Retinal pigment epithelial cell (primary cell): ENCODE results near the gene INPP1.
"Not testable (repeated sequence)": the region's sequence is repeated elsewhere in the genome, so short reads cannot be mapped to it uniquely, and the experiment has no call there.

Source experiments
- DNase-seq: peaks from one replicate; pipeline ENCODE4 v3.0.0-alpha.2; 2010; ENCODE audit warnings: low read depth
- H3K4me3 ChIP-seq: 2 replicates; pipeline ENCODE4 v1.5.1; 2011; ENCODE audit warnings: mild to moderate bottlenecking, low read length, control low read depth, moderate library complexity
- TF ChIP-seq, protein P1 (sequence below): conservative IDR thresholded peaks from 2 replicates; pipeline ENCODE4 v1.5.1; 2011; ENCODE audit warnings: low read depth, low read length, control low read depth, inconsistent platforms

INPP1 gene

DNA sequence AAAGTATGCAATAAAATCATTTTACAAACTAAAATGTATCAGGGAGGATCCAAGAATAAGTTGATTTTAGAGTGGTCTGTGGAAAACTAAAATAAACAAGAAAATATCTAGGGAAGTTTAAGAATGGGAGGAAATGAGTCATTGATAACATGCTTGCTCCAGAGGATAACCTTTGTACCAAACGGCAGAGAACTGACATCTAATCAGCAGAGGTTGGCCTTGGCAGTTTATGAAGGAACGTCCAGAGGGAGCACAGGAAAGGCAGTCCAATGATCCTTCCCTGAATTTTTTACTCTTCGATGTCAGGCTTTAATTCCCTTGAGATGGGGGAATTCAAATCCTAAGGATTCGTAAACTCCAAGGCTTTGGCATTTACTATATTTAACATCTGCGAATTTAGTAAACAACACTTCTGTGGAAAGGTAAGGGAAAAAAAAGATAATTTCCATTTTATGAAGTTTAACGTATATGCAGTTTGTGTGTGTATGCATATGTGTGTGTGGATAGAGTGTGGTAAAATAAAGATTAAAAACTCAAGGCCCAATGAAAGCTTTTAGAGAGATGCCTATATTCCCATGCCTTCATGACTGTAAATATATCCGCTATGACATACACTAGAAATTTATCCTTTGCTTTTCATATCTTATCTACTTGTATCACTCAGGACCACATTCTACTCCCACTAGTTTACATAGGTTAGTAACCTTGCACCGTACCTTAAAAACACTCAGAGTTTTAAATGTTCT lies 8.7 kb upstream of the INPP1 start:
- TF ChIP-seq, protein P1, sequence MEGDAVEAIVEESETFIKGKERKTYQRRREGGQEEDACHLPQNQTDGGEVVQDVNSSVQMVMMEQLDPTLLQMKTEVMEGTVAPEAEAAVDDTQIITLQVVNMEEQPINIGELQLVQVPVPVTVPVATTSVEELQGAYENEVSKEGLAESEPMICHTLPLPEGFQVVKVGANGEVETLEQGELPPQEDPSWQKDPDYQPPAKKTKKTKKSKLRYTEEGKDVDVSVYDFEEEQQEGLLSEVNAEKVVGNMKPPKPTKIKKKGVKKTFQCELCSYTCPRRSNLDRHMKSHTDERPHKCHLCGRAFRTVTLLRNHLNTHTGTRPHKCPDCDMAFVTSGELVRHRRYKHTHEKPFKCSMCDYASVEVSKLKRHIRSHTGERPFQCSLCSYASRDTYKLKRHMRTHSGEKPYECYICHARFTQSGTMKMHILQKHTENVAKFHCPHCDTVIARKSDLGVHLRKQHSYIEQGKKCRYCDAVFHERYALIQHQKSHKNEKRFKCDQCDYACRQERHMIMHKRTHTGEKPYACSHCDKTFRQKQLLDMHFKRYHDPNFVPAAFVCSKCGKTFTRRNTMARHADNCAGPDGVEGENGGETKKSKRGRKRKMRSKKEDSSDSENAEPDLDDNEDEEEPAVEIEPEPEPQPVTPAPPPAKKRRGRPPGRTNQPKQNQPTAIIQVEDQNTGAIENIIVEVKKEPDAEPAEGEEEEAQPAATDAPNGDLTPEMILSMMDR = no peak
- no peak for DNase-seq
- H3K4me3 ChIP-seq = no peak overlapping the region

DNA sequence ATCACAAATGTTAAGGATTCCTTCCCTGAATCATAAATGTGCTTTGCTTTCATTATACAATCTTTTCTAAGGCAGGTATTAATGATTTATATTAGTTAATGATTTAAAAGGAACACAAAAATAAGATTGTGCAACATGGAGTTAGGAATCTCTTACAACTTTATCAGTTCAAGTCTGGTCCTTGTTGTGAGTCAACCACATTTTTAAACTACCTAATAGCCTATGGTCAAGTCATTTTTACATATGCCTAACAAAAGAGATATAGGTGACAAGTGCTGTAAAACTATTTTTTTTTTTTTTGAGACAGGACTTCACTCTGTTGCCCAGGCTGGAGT lies 8.2 kb upstream of the INPP1 start:
- TF ChIP-seq, protein P1 = no peak
- DNase-seq = no peak
- no peak overlapping the region for H3K4me3 ChIP-seq

DNA sequence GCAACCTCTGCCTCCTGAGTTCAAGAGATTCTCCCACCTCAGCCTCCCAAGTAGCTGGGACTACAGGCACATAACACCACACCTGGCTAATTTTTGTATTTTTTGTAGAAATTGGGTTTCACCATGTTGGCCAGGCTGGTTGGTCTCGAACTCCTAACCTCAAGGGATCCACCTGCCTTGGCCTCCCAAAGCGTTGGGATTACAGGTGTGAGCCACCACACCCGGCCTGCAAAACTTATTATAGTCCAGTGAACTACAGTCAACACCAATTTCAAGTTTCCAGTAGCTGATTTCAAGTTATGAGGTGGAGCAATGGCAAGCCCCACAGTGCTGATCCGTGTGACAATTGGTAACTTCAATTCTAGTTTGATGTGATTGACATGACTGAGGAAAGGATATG lies 7.8 kb upstream of the INPP1 start:
- not testable (repeated sequence) for DNase-seq, H3K4me3 ChIP-seq

DNA sequence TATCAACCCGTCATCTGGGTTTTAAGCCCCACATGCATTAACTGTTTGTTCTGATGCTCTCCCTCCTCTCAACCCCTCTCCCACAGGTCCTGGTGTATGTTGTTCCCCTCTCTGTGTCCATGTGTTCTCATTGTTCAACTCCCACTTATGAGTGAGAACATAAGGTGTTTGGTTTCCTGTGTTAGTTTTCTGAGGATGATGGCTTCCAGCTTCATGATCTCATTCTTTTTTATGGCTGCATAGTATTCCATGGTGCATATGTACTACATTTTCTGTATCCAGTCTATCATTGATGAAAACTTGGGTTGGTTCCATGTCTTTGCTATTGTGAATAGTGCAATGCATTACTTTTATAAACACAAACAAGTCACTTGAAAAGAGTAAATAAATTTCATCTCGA lies 7.0 kb upstream of the INPP1 start:
- DNase-seq = no peak
- TF ChIP-seq, protein P1 = no peak
- H3K4me3 ChIP-seq = no peak overlapping the region

DNA sequence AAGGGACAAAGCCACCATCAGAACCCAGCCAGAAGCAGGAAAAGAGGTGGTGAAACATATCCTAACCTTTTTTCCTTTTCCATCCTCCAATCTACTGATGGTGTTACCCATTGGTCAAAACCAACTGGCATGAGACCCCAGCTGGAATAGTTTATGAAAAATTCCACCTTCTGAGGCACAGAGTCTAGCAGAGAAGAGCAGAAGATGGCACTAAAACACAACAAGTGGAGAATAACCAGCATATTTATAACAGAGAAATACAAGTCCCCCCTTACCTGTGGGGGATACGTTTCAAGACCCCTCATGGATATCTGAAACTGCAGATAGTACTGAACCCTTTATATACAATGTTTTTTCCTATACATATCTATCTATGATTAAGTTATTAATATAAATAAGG lies 4.9 kb upstream of the INPP1 start:
- TF ChIP-seq, protein P1 = no peak
- no peak for DNase-seq
- H3K4me3 ChIP-seq = no peak overlapping the region

DNA sequence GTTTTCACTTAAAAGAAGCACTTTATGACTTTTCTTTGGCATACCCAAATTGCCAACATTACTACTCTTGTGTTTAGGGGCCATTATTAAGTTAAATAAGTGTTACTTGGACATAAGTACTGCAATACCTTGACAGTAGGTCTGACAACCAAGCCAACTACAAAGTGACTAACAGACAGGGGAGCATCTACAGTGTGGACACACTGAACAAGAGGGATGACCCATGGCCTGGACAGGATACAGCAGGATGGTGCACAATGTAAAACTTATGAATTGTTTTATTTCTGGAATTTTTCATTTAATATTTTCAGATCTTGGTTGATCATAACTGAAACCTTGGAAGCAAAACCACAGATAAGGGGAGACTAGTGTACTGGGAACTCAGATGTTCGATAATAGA lies 4.0 kb upstream of the INPP1 start:
- no peak for DNase-seq
- TF ChIP-seq, protein P1 = no peak

DNA sequence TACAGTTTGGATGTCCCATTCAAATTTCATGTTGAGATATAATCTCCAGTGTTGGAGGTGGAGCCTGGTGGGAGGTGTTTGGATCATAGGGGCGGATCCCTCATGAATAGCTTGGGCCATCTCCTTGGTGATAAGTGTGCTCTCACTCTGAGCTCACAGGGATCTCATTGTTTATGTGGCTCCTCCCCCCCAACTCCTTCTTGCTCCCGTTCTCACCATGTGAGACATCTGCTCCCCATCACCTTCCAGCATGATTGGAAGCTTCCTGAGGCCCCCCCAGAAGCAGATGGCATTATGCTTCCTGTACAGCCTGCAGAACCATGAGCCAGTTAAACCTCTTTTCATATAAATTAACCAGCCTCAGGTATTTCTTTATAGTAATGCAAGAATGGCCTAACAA lies 3.0 kb upstream of the INPP1 start:
- H3K4me3 ChIP-seq = no peak overlapping the region
- DNase-seq = no peak
- TF ChIP-seq, protein P1 = no peak

More for the DNA sequence above, 4.0 kb upstream of the INPP1 start:
- H3K4me3 ChIP-seq = no peak overlapping the region
